ENCODE results near the gene MRPL54.
"Not testable (repeated sequence)": the region's sequence is repeated elsewhere in the genome, so short reads cannot be mapped to it uniquely, and the experiment has no call there.

MRPL54 gene

GRCh38 chr19:3743486-3743885 lies 19.0 kb upstream of the MRPL54 start:
- DNase-seq = no peak

- DNase-seq = no peak
These were observed 17.0 kb upstream of the MRPL54 start for GRCh38 chr19:3745363-3746045.

GRCh38 chr19:3746371-3747056 lies 16.0 kb upstream of the MRPL54 start:
- DNase-seq = no peak

- no peak for DNase-seq
These were observed 13.5 kb upstream of the MRPL54 start for GRCh38 chr19:3748965-3749364.

- DNase-seq = no peak
These were observed 12.3 kb upstream of the MRPL54 start for GRCh38 chr19:3750211-3750610.

- DNase-seq = no peak
These were observed 11.2 kb upstream of the MRPL54 start for GRCh38 chr19:3751236-3751635.

- no peak for DNase-seq
These were observed 10.0 kb upstream of the MRPL54 start for GRCh38 chr19:3752492-3752891.

GRCh38 chr19:3753631-3754410 lies 8.7 kb upstream of the MRPL54 start:
- DNase-seq = no peak

GRCh38 chr19:3757705-3758104 lies 4.8 kb upstream of the MRPL54 start:
- DNase-seq = not testable (repeated sequence)

- DNase-seq = not testable (repeated sequence)
These were observed 4.2 kb upstream of the MRPL54 start for GRCh38 chr19:3758297-3758696.

- DNase-seq = no peak
These were observed 2.8 kb upstream of the MRPL54 start for GRCh38 chr19:3759482-3760254.

- DNase-seq = peak; percentile 14
These were observed 1.6 kb upstream of the MRPL54 start for GRCh38 chr19:3760871-3761361.

- DNase-seq = peak; percentile 96
These were observed 926 bp upstream of the MRPL54 start, which contains the start of gene APBA3 for GRCh38 chr19:3761382-3762129. APBA3 (minus strand) TSS chr19:3761692; CDS start chr19:3760264, 1,428 bp downstream.

- DNase-seq = no peak
These were observed 380 bp upstream of the MRPL54 start for GRCh38 chr19:3762130-3762473.

- DNase-seq = no peak
These were observed 2.6 kb downstream of the MRPL54 start for GRCh38 chr19:3765121-3765520.

GRCh38 chr19:3765757-3766156 lies 3.3 kb downstream of the MRPL54 start:
- DNase-seq = not testable (repeated sequence)

GRCh38 chr19:3766520-3766919 lies 4.0 kb downstream of the MRPL54 start:
- peak; percentile 18 for DNase-seq

GRCh38 chr19:3767050-3767449 lies 4.6 kb downstream of the MRPL54 start:
- DNase-seq = no peak

GRCh38 chr19:3768015-3768747 lies 5.7 kb downstream of the MRPL54 start:
- no peak for DNase-seq

GRCh38 chr19:3768748-3769099 lies 6.2 kb downstream of the MRPL54 start:
- no peak for DNase-seq

GRCh38 chr19:3769494-3769893 lies 7.0 kb downstream of the MRPL54 start:
- DNase-seq = no peak
